H1 (cell line): ENCODE data around the gene ADTRP. TPM values are rescaled to one million over a fixed set of nuclear protein-coding genes. Genes with fewer than 3 reads are reported as not detected.

Experiments
- MAX ChIP-seq: IDR thresholded peaks from 2 replicates; pipeline ENCODE4 v1.6.1; 2012; ENCODE audit warnings: inconsistent platforms
- polyA plus RNA-seq, 7 experiments: library from polyadenylated mRNA; depleted of rRNA in 3 of 7; stranded (reverse) in 5 of 7; unstranded in 2 of 7; fragments of >200 nt in 5 of 7; fragments of 200-250 nt in 2 of 7; gene quantifications; 1 replicate in 5 of 7; 2 replicates in 1 of 7; 4 replicates in 1 of 7; pipeline versions ENCODE4 v1.2.1 to v1.2.3, GENCODE V29; 2011 to 2013; ENCODE audit warnings: missing spikeins in 2 of 7, mixed read lengths in 2 of 7
- total RNA-seq: library from RNA; stranded (reverse); fragmentation: NEBNext Ultra II Directional; extraction: Animal tissue kit (Norgen Biotek cat#: 25700); gene quantifications from 2 replicates; pipeline ENCODE4 v1.2.1, GENCODE V29; 2021
- TF ChIP-seq, protein P1 (sequence below): IDR thresholded peaks from 2 replicates; pipeline ENCODE4 v1.6.1; 2011; ENCODE audit warnings: low read length, improper control_type of control experiment

The ADTRP gene
- total and polyA plus RNA-seq, 2 of the 8 experiments (the other 6 are each of a cell fraction or from before 2014, with no cell fraction given): 0.08 to 0.45 TPM

DNA sequence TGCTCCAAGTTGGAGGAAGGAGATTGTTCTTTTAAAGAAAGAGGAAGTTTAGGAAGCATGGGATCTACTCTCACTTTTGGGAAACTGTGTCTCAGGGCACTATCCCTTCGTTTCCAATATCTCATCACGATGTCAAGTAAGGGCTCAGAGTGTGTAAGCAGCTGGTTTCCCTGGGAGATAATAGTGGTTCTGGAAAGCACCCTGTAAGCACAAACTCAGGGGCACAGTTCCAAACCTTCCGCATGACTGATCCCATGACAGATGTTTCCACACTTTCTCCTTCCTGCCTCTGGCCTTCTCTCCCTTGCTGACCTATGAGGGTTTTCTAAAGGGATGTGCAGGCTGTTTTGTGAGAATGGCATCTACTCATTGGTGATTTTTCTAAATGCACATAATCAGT is 33.9 kb downstream of the ADTRP start (continued):
- no peak for TF ChIP-seq MAX
- TF ChIP-seq, protein P1, sequence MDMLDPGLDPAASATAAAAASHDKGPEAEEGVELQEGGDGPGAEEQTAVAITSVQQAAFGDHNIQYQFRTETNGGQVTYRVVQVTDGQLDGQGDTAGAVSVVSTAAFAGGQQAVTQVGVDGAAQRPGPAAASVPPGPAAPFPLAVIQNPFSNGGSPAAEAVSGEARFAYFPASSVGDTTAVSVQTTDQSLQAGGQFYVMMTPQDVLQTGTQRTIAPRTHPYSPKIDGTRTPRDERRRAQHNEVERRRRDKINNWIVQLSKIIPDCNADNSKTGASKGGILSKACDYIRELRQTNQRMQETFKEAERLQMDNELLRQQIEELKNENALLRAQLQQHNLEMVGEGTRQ: no peak
